Right ventricle myocardium inferior (tissue), 1 donor: ENCODE data around the gene CDK13. TPM values are rescaled to one million over a fixed set of nuclear protein-coding genes. Genes with fewer than 3 reads are reported as not detected.

Experiments used
- ATAC-seq: fragments of 200-7000 bp; cut with Tn5 transposase; one replicate; pipeline ENCODE4 v1.9.1; 2020; ENCODE audit warnings: mild to moderate bottlenecking, moderate library complexity
- DNase-seq: peaks from one replicate; pipeline ENCODE4 v3.0.0; 2021; ENCODE audit errors: missing footprints
- intact Hi-C: fragments of 100-400 bp; cut with DNase I; formaldehyde crosslinking; loops from one replicate; pipeline ENCODE4 v1.11.0; 2022
- total RNA-seq: library from RNA; stranded (reverse); fragmentation: NEBNext Ultra II Directional; extraction: Animal tissue kit (Norgen Biotek cat#: 25700); gene quantifications from one replicate; pipeline ENCODE4 v1.2.1, GENCODE V29; 2021
- donor health status: DM: no; HTN: yes; CAD: no; lungs with severe emphysema.

The CDK13 gene
- total RNA-seq, 1 donor from 2014 or later, result 22.6 TPM

DNA sequence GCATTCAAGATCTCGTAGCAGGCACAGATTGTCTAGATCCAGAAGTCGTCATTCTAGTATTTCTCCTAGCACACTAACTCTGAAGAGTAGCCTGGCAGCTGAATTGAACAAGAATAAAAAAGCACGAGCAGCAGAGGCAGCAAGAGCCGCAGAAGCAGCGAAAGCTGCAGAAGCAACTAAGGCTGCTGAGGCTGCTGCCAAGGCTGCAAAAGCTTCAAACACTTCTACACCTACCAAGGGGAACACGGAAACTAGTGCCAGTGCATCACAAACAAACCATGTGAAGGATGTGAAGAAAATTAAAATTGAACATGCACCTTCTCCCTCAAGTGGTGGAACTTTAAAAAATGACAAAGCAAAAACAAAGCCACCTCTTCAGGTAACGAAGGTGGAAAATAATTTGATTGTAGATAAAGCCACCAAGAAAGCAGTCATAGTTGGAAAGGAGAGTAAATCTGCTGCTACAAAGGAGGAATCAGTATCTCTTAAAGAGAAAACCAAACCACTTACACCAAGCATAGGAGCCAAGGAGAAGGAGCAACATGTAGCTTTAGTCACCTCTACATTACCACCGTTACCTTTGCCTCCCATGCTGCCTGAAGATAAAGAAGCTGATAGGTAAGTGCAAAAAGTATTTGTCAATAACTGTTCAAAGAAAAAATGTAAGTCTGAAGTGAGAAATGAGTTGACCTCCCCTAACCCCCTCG is 37.7 kb downstream of the CDK13 start:
- intact Hi-C loops, result loop anchor here (5.0 kb wide), 1 partner anchor 35 kb away; the partner anchor contains the start of gene CDK13
- ATAC-seq (no peak), DNase-seq (no peak)

DNA sequence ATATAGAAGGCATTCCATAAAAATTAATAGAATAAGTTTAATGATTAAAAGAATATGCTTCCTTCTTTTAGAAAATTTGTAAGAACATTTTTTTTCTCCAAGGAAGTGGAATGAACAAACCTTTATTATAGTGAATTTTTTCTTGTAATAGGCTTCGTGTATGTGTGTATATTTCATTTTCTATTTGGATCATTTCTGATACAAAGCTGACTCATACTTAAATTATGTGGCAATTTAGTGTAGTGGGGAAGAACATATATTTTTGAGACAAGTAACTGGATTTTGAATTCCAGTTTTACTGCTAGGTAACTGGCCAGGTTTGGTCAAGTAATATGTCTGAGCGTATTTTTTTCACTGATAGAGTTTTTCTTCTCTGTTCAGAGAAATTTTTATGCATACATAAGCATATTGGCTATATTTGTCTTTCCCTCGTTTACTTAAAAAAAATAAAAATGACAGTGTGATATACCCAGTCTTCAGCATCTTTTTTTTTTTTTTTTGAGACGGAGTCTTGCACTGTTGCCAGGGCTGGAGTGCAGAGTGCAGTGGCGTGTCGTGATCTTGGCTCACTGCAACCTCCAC is 50.8 kb downstream of the CDK13 start:
- no peak for ATAC-seq
- intact Hi-C loops, result no loop called here
- no peak for DNase-seq

DNA sequence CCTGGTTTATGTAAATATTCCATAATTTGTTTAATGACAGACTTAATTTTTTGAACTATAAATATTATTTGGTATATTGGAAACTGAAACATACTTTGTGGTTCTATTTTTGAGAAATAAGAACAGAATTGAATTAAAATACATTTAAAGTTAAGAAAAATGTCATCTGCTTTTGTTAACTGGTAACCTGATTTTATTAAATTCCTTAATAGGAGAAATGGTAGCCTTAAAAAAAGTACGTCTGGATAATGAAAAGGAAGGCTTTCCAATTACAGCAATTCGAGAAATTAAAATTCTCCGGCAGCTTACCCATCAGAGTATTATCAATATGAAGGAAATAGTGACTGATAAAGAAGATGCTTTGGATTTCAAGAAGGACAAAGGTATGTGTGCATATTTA is 51.6 kb downstream of the CDK13 start:
- no peak for DNase-seq
- intact Hi-C loops, result no loop called here
- ATAC-seq, result no peak

DNA sequence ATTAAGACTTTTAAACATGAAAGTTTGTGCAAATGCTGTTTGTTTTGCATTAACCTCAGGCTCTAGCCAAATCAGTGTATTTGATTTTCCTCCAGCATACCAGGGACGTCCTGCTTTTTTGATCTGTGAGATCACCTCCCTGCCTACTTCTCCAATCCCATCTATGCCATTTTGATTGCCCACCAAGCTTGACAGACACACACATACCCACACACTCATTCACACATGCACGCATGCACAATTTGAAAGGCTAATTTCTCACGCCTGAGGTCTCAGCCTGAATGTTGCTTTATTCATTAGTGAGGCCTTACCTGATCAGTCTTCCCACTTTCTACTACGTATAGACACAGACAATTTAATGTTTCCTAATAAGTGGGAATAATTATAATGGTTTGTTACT is 53.5 kb downstream of the CDK13 start:
- ATAC-seq, result no peak
- intact Hi-C loops, result no loop called here
- no peak for DNase-seq

DNA sequence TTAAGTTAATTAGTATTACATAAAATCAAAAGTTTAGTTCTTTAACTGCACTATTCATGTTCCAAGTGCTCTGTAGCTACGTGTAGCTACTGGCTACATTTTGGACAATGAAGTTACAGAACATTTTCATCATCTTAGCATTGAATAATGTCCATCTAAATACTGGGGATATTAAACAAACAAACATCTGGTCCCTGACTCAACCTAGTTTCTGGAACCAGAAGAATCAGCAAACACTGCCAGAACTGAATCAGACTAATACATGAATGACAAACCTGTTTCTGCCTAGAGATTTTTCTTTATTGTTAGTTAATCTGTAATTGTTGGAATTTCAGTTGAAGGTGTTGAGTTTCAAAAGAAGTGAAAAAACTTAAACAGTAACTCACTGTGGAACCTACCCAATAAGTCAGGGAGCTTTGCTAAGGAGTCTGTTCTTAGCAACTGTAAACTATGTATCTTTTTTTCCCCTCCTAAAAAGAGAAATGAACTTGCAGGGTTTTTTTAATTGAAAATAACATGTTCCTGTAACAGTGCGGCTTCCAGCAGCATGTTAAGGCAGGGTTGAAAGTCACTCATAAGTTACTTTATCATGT is 58.3 kb downstream of the CDK13 start:
- intact Hi-C loops, result no loop called here

DNA sequence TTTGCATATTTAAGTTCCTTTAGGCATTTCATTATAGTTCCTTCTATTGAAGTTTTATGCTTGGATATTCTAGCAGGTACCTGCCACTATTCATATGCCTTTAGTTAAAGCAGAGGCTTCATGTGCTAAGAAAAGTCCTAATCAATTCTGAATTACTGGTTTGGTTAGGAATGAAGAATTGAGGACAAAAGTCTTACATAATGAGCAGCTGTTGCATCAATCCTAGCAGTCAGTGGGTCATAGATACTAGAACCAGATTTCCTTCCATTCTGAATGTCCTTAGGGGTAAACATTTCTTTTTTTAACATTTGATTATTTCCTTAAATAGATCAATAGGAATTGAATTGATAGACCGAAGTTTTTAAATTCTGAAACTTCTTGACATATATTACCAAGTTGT is 59.2 kb downstream of the CDK13 start:
- intact Hi-C loops, result no loop called here
- no peak for DNase-seq
- ATAC-seq, result no peak

More for the DNA sequence above, 58.3 kb downstream of the CDK13 start:
- DNase-seq (no peak), ATAC-seq (no peak)

DNA sequence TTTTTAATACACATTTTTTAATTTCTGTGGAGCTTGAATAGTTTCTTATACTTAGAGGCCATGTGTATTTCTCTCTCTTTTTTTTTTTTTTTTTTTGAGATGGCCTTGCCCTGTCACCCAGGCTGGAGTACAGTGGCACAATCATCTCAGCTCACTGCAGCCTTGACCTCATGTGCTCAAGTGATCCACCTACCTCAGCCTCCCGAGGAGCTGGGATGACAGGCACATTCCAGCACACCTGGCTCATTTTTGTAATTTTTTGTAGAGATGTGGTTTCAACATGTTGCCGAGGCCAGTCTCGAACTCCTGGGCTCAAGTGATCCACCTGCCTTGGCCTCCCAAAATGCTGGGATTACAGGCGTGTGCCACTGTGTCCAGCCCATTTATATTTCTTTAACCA is 64.3 kb downstream of the CDK13 start:
- DNase-seq, result no peak
- intact Hi-C loops, result no loop called here
- ATAC-seq, result no peak

- intact Hi-C loops, result no loop called here
- ATAC-seq (peak; percentile 26), DNase-seq (no peak)
Observed at GRCh38 chr7:40015790-40016296, 65.8 kb downstream of the CDK13 start.

DNA sequence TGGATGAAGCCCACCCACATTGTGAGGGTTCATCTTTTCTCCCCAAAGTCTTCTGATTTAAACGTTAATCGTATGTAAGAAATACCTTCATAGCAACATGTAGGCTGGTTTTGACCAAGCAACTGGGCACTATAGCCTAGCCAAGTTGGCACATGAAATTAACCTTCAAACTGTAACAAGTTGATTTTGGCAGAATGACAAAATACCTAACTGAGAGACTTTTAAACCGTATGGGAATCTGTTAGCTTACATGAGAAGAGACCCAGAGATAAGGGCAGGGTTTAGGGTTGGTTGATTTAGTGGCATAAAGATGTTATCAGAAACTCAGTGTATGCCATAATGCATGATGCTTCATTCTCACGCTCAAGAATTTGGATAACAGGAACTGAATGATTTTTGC is 69.5 kb downstream of the CDK13 start:
- DNase-seq, result no peak
- no peak for ATAC-seq
- intact Hi-C loops, result no loop called here

GRCh38 chr7:40024048-40024447 is 74.0 kb downstream of the CDK13 start:
- intact Hi-C loops, result no loop called here
- DNase-seq (no peak), ATAC-seq (no peak)

DNA sequence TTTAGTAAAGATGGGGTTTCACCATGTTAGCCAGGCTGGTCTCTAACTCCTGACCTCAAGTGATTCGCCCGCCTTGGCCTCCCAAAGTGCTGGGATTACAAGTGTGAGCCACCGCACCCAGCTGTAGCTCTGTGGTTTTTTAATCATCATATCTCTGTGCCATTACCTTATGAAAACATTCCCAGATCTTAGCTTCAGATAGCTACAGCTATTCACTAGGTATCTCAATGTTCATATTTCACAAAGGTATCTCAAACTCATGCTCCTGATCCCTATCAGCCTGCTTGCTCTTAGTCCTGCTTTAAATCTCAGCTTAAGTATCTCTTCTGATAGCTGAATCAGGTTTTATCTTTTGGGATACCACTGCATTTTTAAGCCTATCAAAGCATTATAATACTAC is 74.8 kb downstream of the CDK13 start:
- no peak for DNase-seq
- intact Hi-C loops, result no loop called here
- no peak for ATAC-seq

DNA sequence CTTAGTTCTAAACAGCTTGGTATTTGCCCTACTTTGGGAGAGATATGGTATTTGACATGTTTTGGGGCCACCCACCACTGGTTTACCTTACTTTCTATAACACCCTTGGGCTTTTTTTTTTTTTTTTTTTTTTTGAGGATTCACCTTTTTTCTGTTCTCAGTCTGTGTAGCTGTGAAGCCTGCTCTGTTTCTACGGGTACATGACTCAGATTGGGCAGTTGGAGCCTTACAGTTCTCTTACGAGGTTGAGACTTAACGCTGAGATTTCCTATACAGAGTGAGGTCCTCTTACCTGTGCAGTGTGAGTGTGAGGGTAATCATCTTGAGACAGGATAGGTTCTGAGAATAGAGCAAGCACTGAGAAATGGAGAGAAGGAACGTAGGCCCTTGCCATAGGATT is 77.5 kb downstream of the CDK13 start:
- DNase-seq (no peak), ATAC-seq (no peak)
- intact Hi-C loops, result no loop called here

- DNase-seq (no peak), ATAC-seq (no peak)
- intact Hi-C loops, result no loop called here
Observed at GRCh38 chr7:40033826-40034225, 83.8 kb downstream of the CDK13 start.

DNA sequence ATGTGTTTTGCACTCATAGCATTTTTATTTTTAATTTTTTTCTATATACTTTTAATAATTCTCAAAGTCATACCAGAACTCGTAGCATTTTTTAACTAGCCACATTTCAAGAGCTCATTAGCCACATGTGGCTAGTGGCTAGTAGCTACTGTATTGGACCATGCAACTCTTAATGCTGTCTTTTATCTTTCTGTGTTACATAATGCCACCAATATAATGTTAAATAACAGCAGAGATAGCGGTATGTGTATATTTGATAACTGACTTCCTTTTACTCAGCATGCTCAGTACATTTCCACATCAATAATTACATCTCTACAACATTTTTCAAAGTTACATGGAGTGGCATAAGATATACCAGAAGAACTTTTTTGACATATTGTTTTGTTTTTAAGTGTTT is 91.4 kb downstream of the CDK13 start:
- ATAC-seq (no peak), DNase-seq (no peak)
- intact Hi-C loops, result no loop called here

GRCh38 chr7:40043164-40043563 is 93.1 kb downstream of the CDK13 start:
- ATAC-seq, result no peak
- DNase-seq, result no peak

DNA sequence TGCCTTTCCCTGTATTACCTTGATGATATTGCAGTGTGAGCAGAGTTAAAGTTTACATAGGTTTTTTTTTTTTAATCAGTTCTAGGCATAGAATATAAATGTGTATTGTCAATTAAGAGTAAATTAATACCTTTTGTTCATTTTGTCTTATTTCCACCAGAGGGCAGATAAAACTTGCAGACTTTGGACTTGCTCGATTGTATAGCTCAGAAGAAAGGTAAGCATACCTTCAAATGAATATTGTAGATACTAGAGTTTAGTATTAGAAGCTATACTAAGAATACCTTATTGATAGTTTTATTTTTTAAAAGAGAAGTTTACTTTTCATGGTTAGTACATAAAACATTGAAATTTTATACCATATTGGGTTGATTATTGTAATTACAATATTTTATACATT is 97.6 kb downstream of the CDK13 start:
- ATAC-seq (no peak), DNase-seq (no peak)
- intact Hi-C loops, result no loop called here

More at GRCh38 chr7:40043164-40043563, 93.1 kb downstream of the CDK13 start:
- intact Hi-C loops, result no loop called here

DNA sequence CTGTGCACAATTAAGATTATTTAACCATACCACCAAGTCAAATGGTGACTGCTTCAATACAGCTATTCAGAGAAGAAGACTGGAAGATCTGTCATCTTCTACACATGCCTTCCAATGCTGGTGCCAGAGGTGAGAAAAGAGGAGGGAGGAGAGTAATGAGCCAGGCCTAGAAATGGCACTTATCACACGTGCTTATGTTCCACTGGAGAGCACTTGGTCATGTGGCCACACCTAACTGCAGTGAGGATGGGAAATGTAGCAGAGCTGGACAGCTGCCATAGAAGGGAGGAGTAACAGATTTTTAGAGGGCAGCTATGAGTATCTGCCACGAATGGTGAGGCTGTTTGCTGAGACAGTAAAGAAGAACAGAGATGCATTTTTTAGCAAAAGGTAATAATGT is 107.2 kb downstream of the CDK13 start:
- intact Hi-C loops, result loop anchor here (10.0 kb wide), 1 partner anchor 78 kb away; the partner anchor contains the start of genes MPLKIP and SUGCT
- peak; percentile 64 for ATAC-seq
- DNase-seq, result no peak

DNA sequence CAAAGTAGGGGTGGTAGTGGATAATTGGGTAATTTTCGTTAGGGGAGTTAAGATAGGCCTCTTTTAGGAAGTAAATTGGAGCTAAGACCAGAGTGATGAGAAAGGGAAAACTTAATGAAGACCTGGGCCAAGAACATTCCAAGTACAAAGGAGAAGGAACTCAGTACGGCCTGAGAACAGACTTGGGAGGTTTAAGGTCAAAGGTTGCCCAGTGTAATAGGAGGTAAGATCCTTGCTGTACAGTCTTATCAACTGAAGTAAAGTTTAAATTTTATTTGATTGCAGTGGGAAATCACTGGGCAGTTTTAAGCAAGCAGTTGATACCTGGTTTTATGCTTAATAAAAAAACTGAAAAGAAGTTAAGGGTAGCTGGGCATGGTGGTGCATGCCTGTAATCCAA is 108.0 kb downstream of the CDK13 start:
- no peak for ATAC-seq
- no peak for DNase-seq
- intact Hi-C loops, result loop anchor here (10.0 kb wide), 1 partner anchor 77 kb away; the partner anchor contains the start of genes MPLKIP and SUGCT

DNA sequence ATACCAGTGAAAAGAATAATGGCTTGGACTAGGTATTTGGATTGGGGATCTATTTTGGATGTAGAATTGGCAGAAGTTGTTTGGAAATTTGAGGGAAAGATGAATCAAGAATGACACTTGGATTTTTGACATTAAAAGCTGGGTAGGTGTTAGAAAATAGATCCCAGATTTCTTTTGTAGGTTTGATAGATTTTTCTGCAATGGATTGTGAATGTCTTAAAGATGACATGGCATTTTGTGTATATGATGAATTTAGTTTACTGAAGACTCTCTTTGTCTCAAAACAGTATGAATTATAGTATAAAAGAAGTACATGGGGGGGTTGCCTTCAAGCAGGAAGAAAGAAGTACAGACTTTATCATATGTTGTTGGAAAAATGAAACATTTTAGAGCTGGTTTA is 108.6 kb downstream of the CDK13 start:
- DNase-seq (no peak), ATAC-seq (no peak)
- intact Hi-C loops, result loop anchor here (10.0 kb wide), 1 partner anchor 76 kb away; the partner anchor contains the start of genes MPLKIP and SUGCT

GRCh38 chr7:40059057-40059456 is 109.0 kb downstream of the CDK13 start:
- DNase-seq (no peak), ATAC-seq (no peak)
- intact Hi-C loops, result loop anchor here (10.0 kb wide), 1 partner anchor 76 kb away; the partner anchor contains the start of genes MPLKIP and SUGCT
